ENCODE results near the gene RACK1.
"Not testable (repeated sequence)": the region's sequence is repeated elsewhere in the genome, so short reads cannot be mapped to it uniquely, and the experiment has no call there.

RACK1 gene

GRCh38 chr5:181215997-181216989 is 27.4 kb downstream of the RACK1 start:
- no peaks in the 10 kb centered on the region for H4K20me1 ChIP-seq (ENCODE audit: low read depth, low read length)
- peak overlapping the region; percentile 43 for H3K9ac ChIP-seq (ENCODE audit: low read length)
- no peaks in the 10 kb centered on the region for H3K27me3 ChIP-seq (ENCODE audit: low read length)
- peak overlapping the region; percentile 42 for H3K4me3 ChIP-seq (ENCODE audit: insufficient read depth, low read length, poor library complexity, severe bottlenecking)
- peak overlapping the region; percentile 30 for H3K27ac ChIP-seq (ENCODE audit: low read depth, low read length)
- no peaks in the 10 kb centered on the region for H3K79me2 ChIP-seq (ENCODE audit: insufficient read depth, low read length)
- H3F3A ChIP-seq (ENCODE audit: insufficient read depth), result peaks cover 27% of the 10 kb centered on the region
- no peaks in the 10 kb centered on the region for H3K36me3 ChIP-seq (ENCODE audit: low read length)
- peak overlapping the region; percentile 72 for H3K4me2 ChIP-seq (ENCODE audit: low read depth, low read length, poor library complexity, severe bottlenecking)
- H3K9me3 ChIP-seq (ENCODE audit: insufficient read depth, low read length), result no peaks in the 10 kb centered on the region
- TF ChIP-seq EZH2phosphoT487 (conservative IDR thresholded peaks at IDR 0.05; ENCODE audit: low read length), result no peak
- TF ChIP-seq CTCF (IDR thresholded peaks at IDR 0.05; ENCODE audit: insufficient read depth, low read length, poor library complexity, severe bottlenecking), result no peak
- peak overlapping the region; percentile 67 for H2AFZ ChIP-seq (ENCODE audit: low read depth, low read length, severe bottlenecking)
- no peaks in the 10 kb centered on the region for H3K9me2 ChIP-seq (replicated peaks; ENCODE audit: insufficient read depth, low read length)

DNA sequence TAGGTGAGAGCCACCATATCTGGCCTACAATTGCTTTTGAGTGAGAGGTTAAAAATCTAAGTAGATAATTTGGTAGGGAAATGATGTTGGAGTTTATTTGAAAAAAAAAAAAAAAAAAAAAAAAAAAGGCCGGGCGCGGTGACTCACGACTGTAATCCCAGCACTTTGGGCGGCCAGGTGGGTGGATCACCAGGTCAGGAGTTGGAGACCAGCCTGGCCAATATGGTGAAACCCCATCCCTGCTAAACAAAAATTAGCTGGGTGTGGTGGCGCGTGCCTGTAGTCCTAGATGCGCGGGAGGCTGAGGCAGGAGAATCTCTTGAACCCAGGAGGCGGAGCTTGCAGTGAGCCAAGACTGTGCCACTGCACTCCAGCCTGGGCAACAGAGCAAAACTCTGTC is 29.5 kb downstream of the RACK1 start:
- not testable (repeated sequence) for H3K27ac ChIP-seq (ENCODE audit: low read depth, low read length); H2AFZ ChIP-seq (ENCODE audit: low read depth, low read length, severe bottlenecking); H3K4me2 ChIP-seq (ENCODE audit: low read depth, low read length, poor library complexity, severe bottlenecking); H4K20me1 ChIP-seq (ENCODE audit: low read depth, low read length); H3K27me3 ChIP-seq (ENCODE audit: low read length); H3K9me2 ChIP-seq (replicated peaks; ENCODE audit: insufficient read depth, low read length); H3K9me3 ChIP-seq (ENCODE audit: insufficient read depth, low read length); H3K4me3 ChIP-seq (ENCODE audit: insufficient read depth, low read length, poor library complexity, severe bottlenecking); H3K79me2 ChIP-seq (ENCODE audit: insufficient read depth, low read length); H3K9ac ChIP-seq (ENCODE audit: low read length); H3K36me3 ChIP-seq (ENCODE audit: low read length)
- peaks cover 26% of the 10 kb centered on the region; the same call in 1 of the 2 replicates for H3F3A ChIP-seq (ENCODE audit: insufficient read depth)

DNA sequence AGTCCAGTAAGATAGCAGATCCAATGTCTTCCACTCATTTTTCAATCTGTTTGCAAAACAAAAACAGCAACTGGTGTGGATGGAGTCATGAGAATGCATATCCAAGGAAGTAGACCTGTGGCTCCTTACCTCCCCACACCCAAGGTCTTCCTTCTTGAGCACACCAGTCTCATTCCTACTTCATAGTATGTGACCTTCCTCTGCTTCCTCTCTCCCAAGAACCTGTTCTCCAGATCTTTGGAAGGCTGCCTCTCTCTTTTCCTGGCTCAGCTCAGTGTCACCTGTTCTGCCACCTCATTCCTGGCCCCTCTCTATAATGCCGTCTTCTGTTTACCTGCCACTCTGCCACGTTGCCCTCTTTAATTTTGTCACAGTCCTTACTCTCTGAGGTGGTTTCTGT is 30.8 kb downstream of the RACK1 start:
- Histone ChIP-seq H3K27me3 (ENCODE audit: low read length) (no peaks in the 10 kb centered on the region), H3K9me3 (ENCODE audit: insufficient read depth, low read length) (no peaks in the 10 kb centered on the region), H3K36me3 (ENCODE audit: low read length) (no peaks in the 10 kb centered on the region), H3K9ac (ENCODE audit: low read length) (no peak overlapping the region), H3K27ac (ENCODE audit: low read depth, low read length) (no peak overlapping the region), H3K4me2 (ENCODE audit: low read depth, low read length, poor library complexity, severe bottlenecking) (no peak overlapping the region), H4K20me1 (ENCODE audit: low read depth, low read length) (no peaks in the 10 kb centered on the region), H2AFZ (ENCODE audit: low read depth, low read length, severe bottlenecking) (no peak overlapping the region), H3K79me2 (ENCODE audit: insufficient read depth, low read length) (no peaks in the 10 kb centered on the region), H3K9me2 (replicated peaks; ENCODE audit: insufficient read depth, low read length) (no peaks in the 10 kb centered on the region), H3K4me3 (ENCODE audit: insufficient read depth, low read length, poor library complexity, severe bottlenecking) (no peak overlapping the region), H3F3A (ENCODE audit: insufficient read depth) (peaks cover 28% of the 10 kb centered on the region)
- TF ChIP-seq CTCF (IDR thresholded peaks at IDR 0.05; ENCODE audit: insufficient read depth, low read length, poor library complexity, severe bottlenecking) (no peak), EZH2phosphoT487 (conservative IDR thresholded peaks at IDR 0.05; ENCODE audit: low read length) (no peak)

DNA sequence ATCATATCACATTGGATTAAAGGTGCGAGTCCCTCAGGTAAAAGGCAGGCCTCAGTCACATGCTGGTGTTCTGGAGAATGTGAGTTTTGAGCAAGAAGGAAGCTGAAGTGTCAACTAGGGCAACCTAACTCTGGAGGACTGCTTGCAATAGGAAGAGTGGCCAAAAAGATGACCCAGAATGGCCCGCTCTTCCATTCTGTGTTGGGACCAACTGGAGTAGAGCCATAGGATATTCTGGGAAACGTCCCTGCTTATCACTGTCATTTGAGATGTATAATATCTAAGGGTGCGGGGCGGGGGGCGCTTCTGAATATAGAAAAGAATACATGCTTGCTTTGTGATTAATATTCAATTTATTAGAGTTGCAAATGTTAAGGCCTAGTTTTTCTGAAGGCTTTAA is 31.6 kb downstream of the RACK1 start:
- H3K4me3 ChIP-seq (ENCODE audit: insufficient read depth, low read length, poor library complexity, severe bottlenecking), result no peak overlapping the region
- no peak for TF ChIP-seq CTCF (IDR thresholded peaks at IDR 0.05; ENCODE audit: insufficient read depth, low read length, poor library complexity, severe bottlenecking)
- TF ChIP-seq EZH2phosphoT487 (conservative IDR thresholded peaks at IDR 0.05; ENCODE audit: low read length), result no peak
- no peaks in the 10 kb centered on the region for H4K20me1 ChIP-seq (ENCODE audit: low read depth, low read length)
- no peaks in the 10 kb centered on the region for H3K9me2 ChIP-seq (replicated peaks; ENCODE audit: insufficient read depth, low read length)
- no peak overlapping the region for H3K4me2 ChIP-seq (ENCODE audit: low read depth, low read length, poor library complexity, severe bottlenecking)
- H3K27ac ChIP-seq (ENCODE audit: low read depth, low read length), result no peak overlapping the region
- no peak overlapping the region for H2AFZ ChIP-seq (ENCODE audit: low read depth, low read length, severe bottlenecking)
- no peaks in the 10 kb centered on the region for H3K79me2 ChIP-seq (ENCODE audit: insufficient read depth, low read length)
- no peaks in the 10 kb centered on the region for H3K36me3 ChIP-seq (ENCODE audit: low read length)
- no peaks in the 10 kb centered on the region for H3K9me3 ChIP-seq (ENCODE audit: insufficient read depth, low read length)
- H3F3A ChIP-seq (ENCODE audit: insufficient read depth), result peaks cover 23% of the 10 kb centered on the region
- H3K27me3 ChIP-seq (ENCODE audit: low read length), result no peaks in the 10 kb centered on the region
- no peak overlapping the region for H3K9ac ChIP-seq (ENCODE audit: low read length)
